ENCODE data around the gene MYT1. TPM values are rescaled to one million over a fixed set of nuclear protein-coding genes. Genes with fewer than 3 reads are reported as not detected.

MYT1 gene
- total RNA-seq, 1 donor from 2014 or later = 3.3 TPM

DNA sequence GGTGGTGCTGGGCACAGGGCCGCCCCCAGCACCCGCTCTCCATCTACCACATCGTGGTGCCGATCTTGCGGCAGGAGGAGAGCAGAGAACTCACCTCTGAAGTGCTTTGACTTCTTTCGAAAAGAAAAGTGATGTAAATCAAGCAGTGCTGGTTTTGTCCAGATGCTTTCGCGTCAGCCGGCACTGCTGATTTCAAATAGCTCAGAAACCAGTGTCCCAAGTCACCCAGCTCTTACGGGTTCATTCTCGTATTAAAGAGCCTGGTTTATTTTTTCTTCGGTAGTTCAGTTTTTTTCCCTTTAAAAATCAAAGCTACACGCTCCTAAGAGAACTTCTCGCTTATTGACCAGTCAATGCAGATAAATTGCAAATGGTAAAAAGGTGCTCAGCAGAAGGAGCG is 32.1 kb downstream of the MYT1 start:
- no peaks in the 10 kb centered on the region for H3K4me1 Mint-ChIP-seq
- intact Hi-C loops (cut with micrococcal nuclease) = no loop called here
- no peak overlapping the region for H3K4me3 Mint-ChIP-seq
- H3K27me3 Mint-ChIP-seq = peaks cover 24% of the 10 kb centered on the region
- POLR2A ChIA-PET = no interaction called here
- CTCF ChIA-PET = no interaction called here
- H3K27ac Mint-ChIP-seq = no peak overlapping the region
- H3K9me3 Mint-ChIP-seq = no peaks in the 10 kb centered on the region
- ATAC-seq (ENCODE audit: low read depth) (no peak), DNase-seq (no peak)
- TF ChIP-seq, protein P1, sequence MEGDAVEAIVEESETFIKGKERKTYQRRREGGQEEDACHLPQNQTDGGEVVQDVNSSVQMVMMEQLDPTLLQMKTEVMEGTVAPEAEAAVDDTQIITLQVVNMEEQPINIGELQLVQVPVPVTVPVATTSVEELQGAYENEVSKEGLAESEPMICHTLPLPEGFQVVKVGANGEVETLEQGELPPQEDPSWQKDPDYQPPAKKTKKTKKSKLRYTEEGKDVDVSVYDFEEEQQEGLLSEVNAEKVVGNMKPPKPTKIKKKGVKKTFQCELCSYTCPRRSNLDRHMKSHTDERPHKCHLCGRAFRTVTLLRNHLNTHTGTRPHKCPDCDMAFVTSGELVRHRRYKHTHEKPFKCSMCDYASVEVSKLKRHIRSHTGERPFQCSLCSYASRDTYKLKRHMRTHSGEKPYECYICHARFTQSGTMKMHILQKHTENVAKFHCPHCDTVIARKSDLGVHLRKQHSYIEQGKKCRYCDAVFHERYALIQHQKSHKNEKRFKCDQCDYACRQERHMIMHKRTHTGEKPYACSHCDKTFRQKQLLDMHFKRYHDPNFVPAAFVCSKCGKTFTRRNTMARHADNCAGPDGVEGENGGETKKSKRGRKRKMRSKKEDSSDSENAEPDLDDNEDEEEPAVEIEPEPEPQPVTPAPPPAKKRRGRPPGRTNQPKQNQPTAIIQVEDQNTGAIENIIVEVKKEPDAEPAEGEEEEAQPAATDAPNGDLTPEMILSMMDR (IDR thresholded peaks at IDR 0.05) = no peak
- H3K36me3 Mint-ChIP-seq (ENCODE audit: low read depth) = no peaks in the 10 kb centered on the region

DNA sequence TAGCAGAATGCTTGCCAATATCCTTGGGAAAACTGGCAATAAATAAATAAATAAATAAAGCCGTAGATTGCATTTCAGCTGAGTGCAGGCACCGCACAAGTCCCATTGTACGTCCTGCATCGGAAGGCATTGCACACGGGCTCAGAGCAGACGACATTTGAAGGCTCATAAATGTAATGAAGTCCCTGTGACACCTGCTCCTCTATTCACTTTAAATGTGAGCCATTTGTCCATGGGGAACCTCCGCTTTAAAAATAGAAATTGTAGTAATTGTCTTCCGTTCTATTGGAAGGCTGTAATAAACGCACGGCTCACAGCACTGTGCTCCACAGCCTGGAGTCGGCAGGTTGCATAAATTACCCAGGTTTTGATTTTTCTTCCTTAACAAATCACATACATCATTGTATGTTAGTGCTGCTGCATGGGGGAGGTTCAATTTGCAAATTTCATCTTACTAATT is 32.6 kb downstream of the MYT1 start:
- no peak overlapping the region for H3K4me3 Mint-ChIP-seq
- peaks cover 21% of the 10 kb centered on the region for H3K27me3 Mint-ChIP-seq
- POLR2A ChIA-PET = no interaction called here

DNA sequence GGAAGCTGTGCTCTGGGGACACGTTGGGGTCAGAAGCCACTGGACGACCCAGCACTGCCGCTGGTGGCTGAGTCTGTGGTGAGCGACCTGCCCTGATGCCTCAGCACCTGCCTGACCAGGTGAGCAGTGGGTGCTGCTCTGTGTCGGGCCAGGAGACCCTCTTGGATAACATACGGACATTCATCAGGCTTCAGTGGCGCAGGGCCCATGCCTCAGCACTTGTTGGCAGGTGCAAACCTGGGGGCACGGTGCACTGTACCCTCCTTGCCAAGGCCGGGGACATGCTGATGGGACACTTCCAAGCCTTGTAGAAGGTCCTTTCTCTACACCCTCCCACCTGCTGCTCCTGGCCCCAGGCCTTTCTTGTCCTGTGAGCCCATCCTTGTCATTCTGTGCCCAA is 34.1 kb downstream of the MYT1 start:
- H3K4me1 Mint-ChIP-seq = no peaks in the 10 kb centered on the region
- no peak for DNase-seq
- H3K4me3 Mint-ChIP-seq = no peak overlapping the region
- ChIA-PET POLR2A (no interaction called here), CTCF (no interaction called here)
- ATAC-seq (ENCODE audit: low read depth) = no peak
- H3K27ac Mint-ChIP-seq = no peak overlapping the region
- H3K27me3 Mint-ChIP-seq = peaks cover 25% of the 10 kb centered on the region
- intact Hi-C loops (cut with micrococcal nuclease) = no loop called here
- TF ChIP-seq, protein P1 (IDR thresholded peaks at IDR 0.05) = no peak
- H3K9me3 Mint-ChIP-seq = no peaks in the 10 kb centered on the region
- H3K36me3 Mint-ChIP-seq (ENCODE audit: low read depth) = no peaks in the 10 kb centered on the region

More for the DNA sequence above, 32.6 kb downstream of the MYT1 start:
- ATAC-seq (ENCODE audit: low read depth) (no peak), DNase-seq (no peak)
- H3K36me3 Mint-ChIP-seq (ENCODE audit: low read depth) = no peaks in the 10 kb centered on the region
- TF ChIP-seq, protein P1 (IDR thresholded peaks at IDR 0.05) = no peak
- no peak overlapping the region for H3K27ac Mint-ChIP-seq
- no peaks in the 10 kb centered on the region for H3K4me1 Mint-ChIP-seq
- intact Hi-C loops (cut with micrococcal nuclease) = no loop called here
- no peaks in the 10 kb centered on the region for H3K9me3 Mint-ChIP-seq
- CTCF ChIA-PET = no interaction called here

DNA sequence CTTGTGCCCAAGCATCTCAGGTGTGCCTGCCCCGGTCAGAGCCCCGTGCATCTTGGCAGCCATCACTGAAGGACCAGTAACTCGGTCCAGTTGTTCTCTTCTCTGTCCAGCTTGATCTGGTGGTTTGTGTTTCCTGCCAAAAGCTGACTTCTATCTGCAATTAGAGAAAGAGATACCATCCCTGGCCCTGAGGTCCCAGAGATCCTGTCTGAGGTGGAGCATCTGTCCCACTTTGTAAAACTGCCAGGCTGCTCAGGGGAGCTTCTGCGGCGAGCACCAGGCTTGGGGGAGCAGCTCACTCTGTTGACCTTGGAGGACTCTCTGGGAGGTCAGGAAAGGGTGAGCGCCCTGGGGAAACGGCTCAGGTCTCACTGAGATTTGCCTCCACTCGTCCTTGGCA is 35.1 kb downstream of the MYT1 start:
- Mint-ChIP-seq H3K4me1 (no peaks in the 10 kb centered on the region), H3K36me3 (ENCODE audit: low read depth) (no peaks in the 10 kb centered on the region), H3K9me3 (no peaks in the 10 kb centered on the region), H3K4me3 (no peak overlapping the region), H3K27me3 (peaks cover 22% of the 10 kb centered on the region), H3K27ac (no peak overlapping the region)
- ChIA-PET POLR2A (no interaction called here), CTCF (no interaction called here)
- DNase-seq (no peak), ATAC-seq (ENCODE audit: low read depth) (no peak)
- TF ChIP-seq, protein P1 (IDR thresholded peaks at IDR 0.05) = no peak
- intact Hi-C loops (cut with micrococcal nuclease) = no loop called here

DNA sequence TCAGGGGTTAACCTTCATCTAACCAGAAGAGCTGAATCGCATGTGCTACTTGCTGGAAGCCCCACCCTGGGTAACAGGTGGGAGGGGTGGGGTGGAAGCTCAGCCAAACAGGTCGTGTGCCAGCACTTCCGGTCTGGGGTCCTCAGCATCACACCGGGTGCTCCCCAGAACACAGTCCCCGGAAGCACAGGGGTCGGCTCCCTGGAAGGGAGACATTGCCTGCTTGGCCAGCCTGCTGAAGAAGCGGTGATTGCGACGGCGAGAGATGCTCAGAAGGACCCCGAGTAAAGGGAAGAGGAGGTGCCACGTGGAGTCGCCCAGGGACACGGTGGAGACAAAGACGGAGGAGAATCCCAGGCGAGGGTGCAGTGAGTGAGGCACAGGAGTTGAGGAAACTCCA is 36.5 kb downstream of the MYT1 start:
- ChIA-PET POLR2A (no interaction called here), CTCF (no interaction called here)
- DNase-seq (no peak), ATAC-seq (ENCODE audit: low read depth) (no peak)
- Mint-ChIP-seq H3K9me3 (no peaks in the 10 kb centered on the region), H3K36me3 (ENCODE audit: low read depth) (no peaks in the 10 kb centered on the region), H3K27me3 (peaks cover 22% of the 10 kb centered on the region), H3K4me3 (no peak overlapping the region), H3K4me1 (no peaks in the 10 kb centered on the region), H3K27ac (no peak overlapping the region)
- TF ChIP-seq, protein P1 (IDR thresholded peaks at IDR 0.05) = no peak
- intact Hi-C loops (cut with micrococcal nuclease) = no loop called here
